DOHH2 (cell line): ENCODE results near the gene CACNA1E.

Experiments used
- H3F3A ChIP-seq: fragments of 200-600 bp; sonication (generic), shearing (Covaris generic); 2 replicates; pipeline ENCODE4 v1.6.0; 2016; ENCODE audit warnings: antibody characterized with exemption, mild to moderate bottlenecking; ENCODE audit not compliant: control insufficient read depth, insufficient read depth
- H3K27ac ChIP-seq: fragments of 200-600 bp; sonication (generic); 2 replicates; pipeline ENCODE4 v1.5.1; 2014; ENCODE audit warnings: low read depth, mild to moderate bottlenecking, low read length, moderate library complexity
- H3K27me3 ChIP-seq: fragments of 200-600 bp; sonication (generic); 2 replicates; pipeline ENCODE4 v1.6.1; 2014; ENCODE audit warnings: mild to moderate bottlenecking, low read length, mixed read lengths; ENCODE audit not compliant: control insufficient read depth
- H3K36me3 ChIP-seq: fragments of 200-600 bp; sonication (generic); 2 replicates; pipeline ENCODE4 v1.6.1; 2014; ENCODE audit warnings: mild to moderate bottlenecking, low read length, moderate library complexity, mixed read lengths; ENCODE audit not compliant: control insufficient read depth
- H3K4me1 ChIP-seq: fragments of 200-600 bp; sonication (generic); 2 replicates; pipeline ENCODE4 v1.6.1; 2014; ENCODE audit warnings: mild to moderate bottlenecking, low read length, mixed read lengths; ENCODE audit not compliant: control insufficient read depth
- H3K4me2 ChIP-seq: fragments of 200-600 bp; sonication (generic); 2 replicates; pipeline ENCODE4 v1.6.0; 2014; ENCODE audit warnings: mild to moderate bottlenecking, low read length, moderate library complexity
- H3K4me3 ChIP-seq: fragments of 200-600 bp; sonication (generic); 2 replicates; pipeline ENCODE4 v1.5.1; 2014; ENCODE audit warnings: mild to moderate bottlenecking, low read length, mixed read lengths
- H3K79me2 ChIP-seq: fragments of 200-600 bp; sonication (generic); 2 replicates; pipeline ENCODE4 v1.6.1; 2014; ENCODE audit warnings: mild to moderate bottlenecking, low read length, mixed read lengths; ENCODE audit not compliant: control insufficient read depth
- H3K9me2 ChIP-seq: fragments of 200-600 bp; sonication (generic); replicated peaks from 2 replicates; pipeline ENCODE4 v1.6.1; 2014; ENCODE audit warnings: mild to moderate bottlenecking, low read length, mixed read lengths; ENCODE audit not compliant: control insufficient read depth
- H3K9me3 ChIP-seq: fragments of 200-600 bp; sonication (generic); 2 replicates; pipeline ENCODE4 v1.6.1; 2014; ENCODE audit warnings: antibody characterized with exemption, low read length, mixed read lengths; ENCODE audit not compliant: control insufficient read depth, insufficient read depth
- H4K20me1 ChIP-seq: fragments of 200-600 bp; sonication (generic); 2 replicates; pipeline ENCODE4 v1.6.0; 2014; ENCODE audit warnings: low read depth, mild to moderate bottlenecking, antibody characterized with exemption, low read length, moderate library complexity; ENCODE audit not compliant: control insufficient read depth, insufficient read depth
- EZH2phosphoT487 ChIP-seq: fragments of 200-600 bp; sonication (generic); IDR thresholded peaks from 2 replicates; pipeline ENCODE4 v1.6.1; 2017; ENCODE audit warnings: borderline replicate concordance, mild to moderate bottlenecking, antibody characterized with exemption, low read length, moderate library complexity, mixed read lengths
- TF ChIP-seq, protein P1 (sequence below): fragments of 200-600 bp; sonication (generic); IDR thresholded peaks from one replicate; pipeline ENCODE4 v1.5.1; 2014; ENCODE audit warnings: antibody characterized with exemption, mild to moderate bottlenecking, low read depth, low read length; ENCODE audit not compliant: poor library complexity, severe bottlenecking

Gene CACNA1E

GRCh38 chr1:181626279-181626938, 143.1 kb downstream of the CACNA1E start:
- Histone ChIP-seq H4K20me1 (no peaks in the 10 kb centered on the region), H3K4me2 (no peak overlapping the region), H3K27me3 (no peaks in the 10 kb centered on the region), H3K27ac (no peak overlapping the region), H3K9me2 (no peaks in the 10 kb centered on the region), H3K9me3 (no peaks in the 10 kb centered on the region), H3K4me1 (no peaks in the 10 kb centered on the region), H3F3A (no peaks in the 10 kb centered on the region), H3K36me3 (no peaks in the 10 kb centered on the region), H3K4me3 (no peak overlapping the region), H3K79me2 (no peaks in the 10 kb centered on the region)
- TF ChIP-seq EZH2phosphoT487 = no peak
- TF ChIP-seq, protein P1, sequence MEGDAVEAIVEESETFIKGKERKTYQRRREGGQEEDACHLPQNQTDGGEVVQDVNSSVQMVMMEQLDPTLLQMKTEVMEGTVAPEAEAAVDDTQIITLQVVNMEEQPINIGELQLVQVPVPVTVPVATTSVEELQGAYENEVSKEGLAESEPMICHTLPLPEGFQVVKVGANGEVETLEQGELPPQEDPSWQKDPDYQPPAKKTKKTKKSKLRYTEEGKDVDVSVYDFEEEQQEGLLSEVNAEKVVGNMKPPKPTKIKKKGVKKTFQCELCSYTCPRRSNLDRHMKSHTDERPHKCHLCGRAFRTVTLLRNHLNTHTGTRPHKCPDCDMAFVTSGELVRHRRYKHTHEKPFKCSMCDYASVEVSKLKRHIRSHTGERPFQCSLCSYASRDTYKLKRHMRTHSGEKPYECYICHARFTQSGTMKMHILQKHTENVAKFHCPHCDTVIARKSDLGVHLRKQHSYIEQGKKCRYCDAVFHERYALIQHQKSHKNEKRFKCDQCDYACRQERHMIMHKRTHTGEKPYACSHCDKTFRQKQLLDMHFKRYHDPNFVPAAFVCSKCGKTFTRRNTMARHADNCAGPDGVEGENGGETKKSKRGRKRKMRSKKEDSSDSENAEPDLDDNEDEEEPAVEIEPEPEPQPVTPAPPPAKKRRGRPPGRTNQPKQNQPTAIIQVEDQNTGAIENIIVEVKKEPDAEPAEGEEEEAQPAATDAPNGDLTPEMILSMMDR = no peak

GRCh38 chr1:181630398-181630797, 147.1 kb downstream of the CACNA1E start:
- TF ChIP-seq, protein P1 = no peak
- no peak for TF ChIP-seq EZH2phosphoT487
- Histone ChIP-seq H3K27ac (no peak overlapping the region), H3K4me1 (no peaks in the 10 kb centered on the region), H3K4me2 (no peak overlapping the region), H3K27me3 (no peaks in the 10 kb centered on the region), H3K9me2 (no peaks in the 10 kb centered on the region), H3K9me3 (no peaks in the 10 kb centered on the region), H3K79me2 (no peaks in the 10 kb centered on the region), H3F3A (no peaks in the 10 kb centered on the region), H3K36me3 (no peaks in the 10 kb centered on the region), H4K20me1 (no peaks in the 10 kb centered on the region), H3K4me3 (no peak overlapping the region)

DNA sequence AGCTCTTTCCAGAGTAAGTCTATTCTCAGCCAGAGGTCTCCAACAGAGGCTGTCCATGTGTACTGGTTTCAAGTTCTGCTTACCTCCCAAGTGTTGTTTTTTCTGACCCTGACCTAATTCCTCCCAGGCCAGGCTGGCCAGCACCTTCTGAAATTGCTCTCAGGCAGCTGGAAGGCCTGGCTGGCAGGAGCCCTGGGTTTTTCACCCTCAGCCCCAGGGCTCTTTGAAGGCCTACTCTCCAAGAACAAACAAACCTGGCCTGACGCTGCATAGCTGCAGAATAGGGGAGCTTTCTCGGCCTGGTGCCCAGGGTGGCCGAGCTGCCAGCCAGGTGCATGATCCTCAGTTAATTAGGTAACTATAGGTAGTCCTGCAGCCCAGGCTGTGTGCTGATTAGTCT, 147.5 kb downstream of the CACNA1E start:
- Histone ChIP-seq H3K4me1 (no peaks in the 10 kb centered on the region), H3K36me3 (no peaks in the 10 kb centered on the region), H3K9me3 (no peaks in the 10 kb centered on the region), H3K27me3 (no peaks in the 10 kb centered on the region), H4K20me1 (no peaks in the 10 kb centered on the region), H3K4me2 (no peak overlapping the region), H3K4me3 (no peak overlapping the region), H3K9me2 (no peaks in the 10 kb centered on the region), H3K79me2 (no peaks in the 10 kb centered on the region), H3F3A (no peaks in the 10 kb centered on the region), H3K27ac (no peak overlapping the region)
- no peak for TF ChIP-seq EZH2phosphoT487
- TF ChIP-seq, protein P1 = no peak
